GM12891 (cell line): ENCODE data around the gene SLC2A4RG.

Experiments
- POLR2A ChIP-seq: IDR thresholded peaks from 2 replicates; pipeline ENCODE4 v1.6.1; 2011; ENCODE audit warnings: low read depth, low read length, control low read depth
- POLR2AphosphoS5 ChIP-seq: IDR thresholded peaks from 2 replicates; pipeline ENCODE4 v1.6.1; 2011; ENCODE audit warnings: low read depth, low read length, control low read depth
- SPI1 ChIP-seq: IDR thresholded peaks from 2 replicates; pipeline ENCODE4 v1.6.1; 2011; ENCODE audit warnings: low read depth, low read length, control low read depth

- no peak for TF ChIP-seq POLR2A
- no peak for TF ChIP-seq SPI1
- no peak for TF ChIP-seq POLR2AphosphoS5
These were observed 46.1 kb downstream of the SLC2A4RG start for GRCh38 chr20:63785691-63786131.
